Pancreas (tissue), 10 donors: ENCODE data around the gene DNM3. TPM values are rescaled to one million over a fixed set of nuclear protein-coding genes. Genes with fewer than 3 reads are reported as not detected.

ENCODE experiments used
- ATAC-seq, 4 donors: fragments of 200-7000 bp; cut with Tn5 transposase; one replicate each; pipeline versions ENCODE4 v1.8.0 to v1.9.1; 2020; ENCODE audit warnings: mild to moderate bottlenecking in 4 of 4, moderate library complexity in 4 of 4
- DNase-seq, 6 donors: peaks; one replicate each; pipeline ENCODE4 v3.0.0-alpha.2; 2020
- FAIRE-seq: peaks from 2 replicates; lab custom pipeline; 2012; peaks lifted over from hg19 to GRCh38; lab: Jason Lieb, UNC
- H3K27ac ChIP-seq, 4 donors: fragments of 200-600 bp; sonication (generic); 1 replicate in 3 of 4; 2 replicates in 1 of 4; pipeline versions ENCODE4 v1.5.0 to v1.8.0; 2020
- H3K27me3 ChIP-seq, 4 donors: fragments of 200-600 bp; one replicate each; pipeline ENCODE4 v1.8.0; 2021
- H3K36me3 ChIP-seq, 3 donors: fragments of 200-600 bp; sonication (generic) in 1 of 3; one replicate each; pipeline versions ENCODE4 v1.5.0 to v1.8.0; 2020 to 2021
- H3K4me1 ChIP-seq, 3 donors: fragments of 200-600 bp; one replicate each; pipeline ENCODE4 v1.8.0; 2021
- H3K4me3 ChIP-seq, 4 donors: fragments of 200-600 bp; sonication (generic) in 2 of 4; one replicate each; pipeline versions ENCODE4 v1.5.0 to v1.8.0; 2020 to 2021
- H3K9me3 ChIP-seq, 4 donors: fragments of 200-600 bp; one replicate each; pipeline ENCODE4 v1.8.0; 2021
- WGBS, 2 donors: extraction: QIAGEN DNeasy Blood & Tissue Kit; methylation state at CpG; one replicate each; pipeline ENCODE4 v1.1.7; 2013; 5-methylcytosine and 5-hydroxymethylcytosine counted together
- intact Hi-C, 3 donors: fragments of 100-400 bp; cut with DNase I; formaldehyde crosslinking; loops; one replicate each; pipeline versions ENCODE4 v1.11.1 to v1.14.2; 2022
- polyA plus RNA-seq, 2 donors: library from polyadenylated mRNA; stranded (reverse); fragments of 200-250 nt; gene quantifications; one replicate each; pipeline ENCODE4 v1.2.3, GENCODE V29; 2013
- total RNA-seq, 6 donors: library from RNA; stranded (reverse); fragmentation: NEBNext Ultra II Directional in 4 of 6; extraction: Animal tissue kit (Norgen Biotek cat#: 25700) in 4 of 6; gene quantifications; one replicate each; pipeline versions ENCODE4 v1.2.1 to v1.2.4, GENCODE V29; 2021 to 2023
- TF ChIP-seq, protein P1 (sequence below), 4 donors: fragments of 200-600 bp; sonication (generic) in 3 of 4; IDR thresholded peaks; one replicate each; pipeline versions ENCODE4 v1.5.0 to v1.8.0; 2021; ENCODE audit warnings: antibody characterized with exemption in 4 of 4
- donor health status: healthy with polysubstance abuse.
- donor health status: DM: no; HTN: no; CAD: no; lungs with moderate emphysema.
- donor health status: DM: no; HTN: no; CAD: no.
- donor health status: control.
- donor health status: control.
- donor health status: Bipolar disorder and iron deficiency.
- donor health status: DM: yes; HTN: yes; CAD: no.
- donor health status: DM: no; HTN: no; CAD: no.
- donor health status: DM: no; HTN: no; CAD: no.
- donor health status: DM: yes; HTN: yes; CAD: no.

The DNM3 gene
- total and polyA plus RNA-seq, 8 donors, result 0.40 to 1.3 (median 0.78) TPM

DNA sequence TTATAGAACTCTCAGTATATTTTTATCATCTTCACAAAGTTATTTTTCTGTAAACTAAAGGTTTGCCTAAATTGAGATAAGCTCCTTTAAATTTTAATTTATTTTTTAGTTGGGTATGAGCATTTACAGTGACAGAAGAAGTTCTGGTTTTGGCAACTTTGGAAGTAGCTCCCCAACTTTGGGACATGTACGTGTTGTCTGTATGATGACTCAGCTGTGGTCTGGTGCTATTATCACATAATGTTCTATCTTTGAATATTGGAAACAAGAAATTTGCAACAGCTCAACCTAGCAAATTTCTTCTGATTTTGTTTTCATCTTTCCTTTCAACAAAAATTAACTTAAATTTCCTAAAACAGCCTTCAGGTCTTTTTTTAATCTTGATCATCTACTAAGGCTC, 532.6 kb downstream of the DNM3 start:
- intact Hi-C loops, result no loop called here
- Histone ChIP-seq H3K27me3 (no peaks in the 10 kb centered on the region), H3K4me3 (no peak overlapping the region), H3K36me3 (no peaks in the 10 kb centered on the region), H3K4me1 (no peaks in the 10 kb centered on the region), H3K9me3 (no peaks in the 10 kb centered on the region), H3K27ac (no peak overlapping the region)
- TF ChIP-seq, protein P1, sequence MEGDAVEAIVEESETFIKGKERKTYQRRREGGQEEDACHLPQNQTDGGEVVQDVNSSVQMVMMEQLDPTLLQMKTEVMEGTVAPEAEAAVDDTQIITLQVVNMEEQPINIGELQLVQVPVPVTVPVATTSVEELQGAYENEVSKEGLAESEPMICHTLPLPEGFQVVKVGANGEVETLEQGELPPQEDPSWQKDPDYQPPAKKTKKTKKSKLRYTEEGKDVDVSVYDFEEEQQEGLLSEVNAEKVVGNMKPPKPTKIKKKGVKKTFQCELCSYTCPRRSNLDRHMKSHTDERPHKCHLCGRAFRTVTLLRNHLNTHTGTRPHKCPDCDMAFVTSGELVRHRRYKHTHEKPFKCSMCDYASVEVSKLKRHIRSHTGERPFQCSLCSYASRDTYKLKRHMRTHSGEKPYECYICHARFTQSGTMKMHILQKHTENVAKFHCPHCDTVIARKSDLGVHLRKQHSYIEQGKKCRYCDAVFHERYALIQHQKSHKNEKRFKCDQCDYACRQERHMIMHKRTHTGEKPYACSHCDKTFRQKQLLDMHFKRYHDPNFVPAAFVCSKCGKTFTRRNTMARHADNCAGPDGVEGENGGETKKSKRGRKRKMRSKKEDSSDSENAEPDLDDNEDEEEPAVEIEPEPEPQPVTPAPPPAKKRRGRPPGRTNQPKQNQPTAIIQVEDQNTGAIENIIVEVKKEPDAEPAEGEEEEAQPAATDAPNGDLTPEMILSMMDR (IDR thresholded peaks at IDR 0.05), result no peak
- no peak for DNase-seq
- WGBS, 2 donors, result 67 to 85% methylated on average over 1 of the region's 1 CpG
- no peak for ATAC-seq
- FAIRE-seq, result no peak

DNA sequence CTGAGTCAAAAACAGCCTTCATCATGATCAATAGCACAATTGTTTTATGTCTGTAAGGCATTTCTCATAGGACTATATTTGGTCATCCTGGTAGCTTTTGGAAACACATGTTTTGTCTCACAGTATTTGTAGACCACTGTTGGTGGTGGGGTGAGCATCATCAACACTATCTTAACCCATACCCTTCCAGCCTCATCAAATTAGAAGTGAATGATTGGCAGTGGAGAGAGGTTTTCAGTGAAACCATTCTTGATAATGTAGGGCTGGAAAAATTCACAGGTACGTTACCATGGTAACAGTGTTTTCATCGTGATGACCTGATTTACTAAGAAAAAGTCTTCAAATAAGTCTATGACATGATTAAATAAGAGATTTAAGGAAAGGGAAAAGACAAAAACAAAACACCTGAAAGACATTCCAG, 533.9 kb downstream of the DNM3 start:
- ATAC-seq, result no peak
- WGBS, 2 donors, result 52 to 59% methylated on average over 2 of the region's 2 CpGs
- no peaks in the 10 kb centered on the region for H3K36me3 ChIP-seq

DNA sequence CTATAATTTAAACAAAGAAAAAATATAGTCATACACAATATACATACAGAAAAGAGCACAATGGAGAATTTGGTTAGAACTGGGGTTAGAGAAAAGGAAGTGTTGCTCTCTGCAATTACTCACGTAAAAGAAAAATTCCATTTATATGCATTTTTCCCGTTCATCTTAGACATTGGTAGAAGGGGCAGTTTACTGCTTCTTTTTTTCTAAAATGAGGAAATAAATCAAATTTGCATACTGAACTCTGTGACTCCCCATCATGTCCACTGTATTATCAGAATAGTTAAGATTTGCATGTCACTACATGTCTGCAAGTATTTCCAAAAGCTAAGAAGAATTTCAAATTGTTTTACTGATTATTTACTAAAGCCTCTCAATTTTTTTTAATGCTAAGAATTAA, 535.1 kb downstream of the DNM3 start:
- 72 to 87% methylated on average over 2 of the region's 2 CpGs for WGBS, 2 donors
- intact Hi-C loops, result no loop called here
- TF ChIP-seq, protein P1 (IDR thresholded peaks at IDR 0.05), result no peak

More for the DNA sequence above, 533.9 kb downstream of the DNM3 start:
- intact Hi-C loops, result no loop called here
- H3K27ac ChIP-seq, result no peak overlapping the region
- H3K9me3 ChIP-seq, result no peaks in the 10 kb centered on the region
- no peaks in the 10 kb centered on the region for H3K27me3 ChIP-seq
- no peak overlapping the region for H3K4me3 ChIP-seq
- DNase-seq (no peak), FAIRE-seq (no peak)
- no peaks in the 10 kb centered on the region for H3K4me1 ChIP-seq
- TF ChIP-seq, protein P1 (IDR thresholded peaks at IDR 0.05), result no peak

DNA sequence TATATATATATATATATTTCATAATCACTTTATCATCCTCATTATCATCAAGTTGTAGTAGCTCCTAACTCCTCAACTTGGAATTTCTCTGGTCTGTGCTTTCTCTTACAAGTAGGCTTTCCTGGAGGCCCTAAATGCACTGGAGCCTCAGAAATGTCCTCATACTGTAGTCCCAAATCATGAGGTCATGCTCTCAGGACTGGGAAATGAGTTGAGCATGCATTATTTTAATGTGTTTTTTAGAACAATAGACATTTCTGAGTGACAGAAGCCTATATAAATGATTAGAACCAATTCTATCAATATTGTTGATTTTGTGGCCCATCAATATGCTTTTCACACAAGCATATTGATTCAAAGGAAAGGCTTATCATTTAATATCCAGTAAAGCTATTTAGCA, 536.3 kb downstream of the DNM3 start:
- no peaks in the 10 kb centered on the region for H3K27me3 ChIP-seq
- H3K36me3 ChIP-seq, result no peaks in the 10 kb centered on the region
- H3K4me3 ChIP-seq, result no peak overlapping the region
- H3K9me3 ChIP-seq, result no peaks in the 10 kb centered on the region
- no peak for FAIRE-seq
- no peak overlapping the region for H3K27ac ChIP-seq
- DNase-seq, result no peak
- intact Hi-C loops, result no loop called here
- no peak for ATAC-seq
- TF ChIP-seq, protein P1 (IDR thresholded peaks at IDR 0.05), result no peak
- peaks cover 0 to 3% (median 0%) of the 10 kb centered on the region in 3 donors for H3K4me1 ChIP-seq

More for the DNA sequence above, 535.1 kb downstream of the DNM3 start:
- no peaks in the 10 kb centered on the region for H3K9me3 ChIP-seq
- no peaks in the 10 kb centered on the region for H3K36me3 ChIP-seq
- DNase-seq, result no peak
- no peak for ATAC-seq
- H3K4me1 ChIP-seq, result peaks cover 0 to 3% (median 0%) of the 10 kb centered on the region in 3 donors
- H3K4me3 ChIP-seq, result no peak overlapping the region
- FAIRE-seq, result no peak
- H3K27ac ChIP-seq, result no peak overlapping the region
- no peaks in the 10 kb centered on the region for H3K27me3 ChIP-seq

DNA sequence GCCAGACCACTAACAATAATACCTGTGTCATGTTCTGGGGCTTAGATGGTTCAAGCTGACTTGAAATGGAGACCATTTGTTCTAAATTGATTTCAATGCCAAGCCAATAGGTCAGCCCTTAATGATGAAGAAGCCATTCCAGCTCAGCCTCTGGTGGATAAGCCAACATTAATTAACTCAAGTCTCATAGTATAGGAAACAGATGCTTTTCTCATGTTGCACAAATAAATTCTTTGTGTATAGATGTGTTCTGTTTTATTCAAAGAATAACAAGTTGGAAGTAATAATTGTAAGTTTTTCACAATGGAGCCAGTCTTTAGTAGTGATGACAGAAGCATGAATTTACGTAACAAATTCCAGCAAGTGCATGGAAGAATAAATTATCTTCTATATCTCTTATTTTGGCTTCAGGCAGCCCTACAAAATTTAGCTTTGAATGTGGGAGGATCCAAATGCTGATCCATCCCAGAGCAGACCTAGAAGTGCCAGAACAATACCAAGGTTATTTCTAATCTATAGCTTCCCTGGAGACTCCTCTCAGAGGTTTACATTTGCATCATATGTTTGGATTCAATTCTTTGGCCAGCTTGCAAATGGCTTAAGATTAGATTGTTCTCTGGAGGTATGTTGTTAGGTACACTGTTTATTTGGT, 536.9 kb downstream of the DNM3 start:
- DNase-seq (no peak), ATAC-seq (no peak), FAIRE-seq (no peak)
- no peaks in the 10 kb centered on the region for H3K27me3 ChIP-seq
- intact Hi-C loops, result no loop called here
- 92 to 97% methylated on average over 1 of the region's 1 CpG for WGBS, 2 donors
- H3K36me3 ChIP-seq, result no peaks in the 10 kb centered on the region
- no peaks in the 10 kb centered on the region for H3K9me3 ChIP-seq
- H3K27ac ChIP-seq, result no peak overlapping the region
- no peak overlapping the region for H3K4me3 ChIP-seq
- peaks cover 0 to 3% (median 0%) of the 10 kb centered on the region in 3 donors for H3K4me1 ChIP-seq
- TF ChIP-seq, protein P1 (IDR thresholded peaks at IDR 0.05), result no peak
